NCI-H510A treated with DMSO at 0.1 percent for 48 hours (cell line): ENCODE results near the gene USP21.
A peak's percentile ranks its signal among the peaks of the same experiment; 100 is the strongest.

ENCODE experiments used
- DNase-seq: peaks from one replicate; lab custom pipeline; 2025; lab: John Stamatoyannopoulos, UW

Gene USP21

DNA sequence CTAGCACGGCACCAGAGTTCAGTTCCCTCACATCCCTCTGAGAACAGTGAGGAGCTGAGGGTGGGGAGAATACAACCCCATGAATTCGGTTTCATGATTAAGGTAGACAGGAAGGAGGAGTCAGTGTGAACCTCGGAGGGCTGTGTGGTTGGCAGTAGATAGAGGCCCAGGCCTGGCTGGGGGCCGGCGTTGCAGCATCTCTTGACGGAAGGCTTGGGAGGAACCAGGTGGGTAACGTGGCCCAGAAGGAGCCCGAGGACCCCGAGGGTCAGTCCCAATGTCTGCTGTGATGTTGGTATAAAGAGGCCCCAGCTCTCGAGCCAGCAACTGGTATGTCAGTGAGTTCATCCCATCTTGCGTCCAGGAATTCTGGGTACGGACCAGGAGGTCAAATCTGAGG lies 12.4 kb downstream of the USP21 start:
- no peak for DNase-seq

DNA sequence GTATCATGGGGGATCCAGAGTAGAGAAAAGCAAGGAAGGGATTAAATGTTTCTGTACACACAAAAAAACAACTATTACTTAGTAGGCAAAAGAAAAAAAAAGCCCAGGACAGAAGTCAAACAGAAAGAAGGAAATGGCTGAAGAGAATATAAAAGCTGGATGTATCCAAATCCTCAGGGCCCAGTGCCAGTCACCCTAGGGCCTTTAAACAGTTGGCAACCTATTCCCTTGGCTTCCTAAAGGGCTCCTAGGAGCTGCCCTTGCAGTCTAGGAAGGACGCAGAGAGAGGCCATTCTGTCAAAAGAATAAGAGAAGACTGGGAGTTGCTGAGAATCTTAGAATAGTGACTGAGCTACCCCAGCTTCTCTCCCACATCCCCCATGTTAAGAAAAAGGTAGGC lies 13.0 kb downstream of the USP21 start:
- no peak for DNase-seq

- no peak for DNase-seq
These were observed 13.6 kb downstream of the USP21 start for GRCh38 chr1:161172776-161173376.

GRCh38 chr1:161173711-161174110 lies 14.4 kb downstream of the USP21 start:
- DNase-seq, result no peak

- no peak for DNase-seq
These were observed 15.6 kb downstream of the USP21 start for GRCh38 chr1:161174911-161175310.

- DNase-seq, result no peak
These were observed 16.6 kb downstream of the USP21 start for GRCh38 chr1:161175771-161176453.

DNA sequence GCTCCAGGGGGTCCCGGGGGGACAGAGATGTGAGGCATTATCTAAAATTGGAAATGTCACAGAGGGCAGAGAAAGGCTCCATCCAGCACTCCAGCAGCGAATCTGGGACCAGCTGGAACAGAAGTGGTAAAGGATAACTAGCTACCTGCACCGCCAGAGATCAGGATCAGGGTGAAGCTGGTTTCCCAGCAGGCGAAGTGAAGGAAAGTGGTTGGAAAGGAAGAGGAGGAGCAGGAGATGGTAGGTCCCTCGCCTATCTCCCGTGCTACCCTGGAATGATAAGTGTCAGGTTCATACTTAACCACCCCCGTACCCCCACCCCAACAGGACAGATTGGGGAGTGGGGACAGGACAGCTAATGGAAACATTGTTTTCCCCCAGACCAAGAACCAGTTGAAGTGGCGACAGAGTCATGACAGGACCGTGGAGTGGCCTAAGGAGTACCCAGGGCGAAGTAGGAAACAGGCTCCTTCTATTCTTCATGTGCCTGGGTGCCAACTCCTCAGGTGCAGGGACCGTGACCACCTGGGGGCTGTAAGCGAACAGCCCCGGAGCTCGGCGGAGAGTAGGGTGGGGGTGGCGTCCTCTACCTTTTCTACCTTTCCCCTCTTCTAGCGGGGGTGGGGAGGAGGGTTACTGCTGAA lies 17.3 kb downstream of the USP21 start:
- no peak for DNase-seq

DNA sequence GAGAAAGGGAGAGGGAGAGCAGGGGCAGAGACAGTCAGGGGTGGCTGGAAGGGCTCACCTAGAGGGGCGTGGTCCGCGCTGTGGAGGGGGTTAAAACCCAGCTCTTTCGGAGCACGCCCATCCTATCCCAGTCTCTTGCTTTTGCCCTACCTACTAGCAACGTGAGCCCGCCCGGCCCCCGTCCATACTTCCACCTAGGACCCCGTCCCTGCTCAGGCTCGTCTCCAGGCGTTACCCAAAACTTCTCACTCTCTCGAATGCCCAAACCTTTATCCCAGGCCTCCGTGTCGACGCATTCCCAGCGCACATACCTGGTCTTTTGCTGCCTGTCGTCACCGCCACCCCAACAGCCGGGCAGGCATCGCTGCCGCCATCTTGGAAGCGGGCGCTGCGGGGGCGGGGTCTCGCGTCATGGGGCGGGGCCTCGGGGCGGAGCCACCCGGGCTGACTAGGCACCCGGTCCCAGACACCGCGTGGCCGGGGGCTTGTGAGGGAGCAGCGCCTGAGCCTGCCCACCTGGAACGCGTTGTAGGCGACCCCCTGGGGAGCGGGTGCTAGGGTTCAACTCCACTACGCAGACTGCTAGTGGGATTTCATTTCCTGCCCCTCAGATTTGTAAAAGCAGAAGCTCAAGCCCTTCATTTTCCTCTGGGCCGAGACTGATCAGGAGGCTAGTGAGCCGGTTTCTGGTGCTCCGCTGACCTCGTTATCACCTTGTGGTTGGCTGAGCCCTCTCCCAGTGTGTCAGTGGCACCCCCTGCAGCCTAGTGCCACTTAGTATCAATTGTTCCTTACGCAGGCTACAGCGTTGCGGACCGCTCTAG lies 18.0 kb downstream of the USP21 start, which contains the start of gene B4GALT3:
TSS of gene B4GALT3 (minus strand) at position 396 of the 824 bp plus-strand sequence. CDS start 1,447 bp downstream, outside the sequence.
- DNase-seq, result peak; percentile 92

- no peak for DNase-seq
These were observed 18.6 kb downstream of the USP21 start for GRCh38 chr1:161177936-161178244.

- no peak for DNase-seq
These were observed 20.4 kb downstream of the USP21 start for GRCh38 chr1:161179698-161180097.

DNA sequence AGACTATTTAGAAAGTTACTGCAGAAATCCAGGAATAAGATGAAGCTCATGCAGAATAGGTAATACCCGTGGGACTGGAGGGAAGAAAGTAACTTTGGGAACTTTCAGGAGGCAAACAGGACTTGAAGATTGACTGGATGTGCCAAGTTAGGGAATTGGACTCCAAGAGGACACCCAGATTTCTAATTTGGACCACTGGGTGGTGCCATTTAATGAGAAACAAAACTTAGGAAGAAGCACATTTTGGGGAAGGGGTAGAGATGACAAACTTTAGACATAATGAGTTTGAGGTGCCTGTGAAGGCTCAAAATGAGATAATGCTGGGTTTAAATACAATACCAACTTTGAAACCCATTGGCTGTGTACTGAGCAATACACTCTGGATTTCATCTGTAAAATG lies 21.3 kb downstream of the USP21 start:
- no peak for DNase-seq

DNA sequence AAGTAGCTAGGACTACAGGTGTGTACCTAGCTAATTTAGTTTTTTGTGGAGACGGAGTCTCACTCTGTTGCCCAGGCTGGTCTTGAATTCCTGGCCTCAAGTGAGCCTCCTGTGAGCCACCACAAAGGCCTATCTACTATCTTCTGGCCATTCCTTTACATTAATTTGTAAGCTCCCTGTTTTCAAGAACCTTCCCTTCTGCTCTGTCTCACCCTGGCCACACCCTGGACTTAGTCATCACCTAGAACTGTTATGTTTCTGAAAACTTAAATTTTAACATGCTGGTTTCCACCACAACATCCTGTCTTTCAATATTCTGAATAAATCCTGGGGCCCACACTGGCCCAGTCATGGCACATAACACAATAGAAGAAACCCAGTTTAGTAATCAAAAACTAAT lies 22.9 kb downstream of the USP21 start:
- DNase-seq, result no peak

DNA sequence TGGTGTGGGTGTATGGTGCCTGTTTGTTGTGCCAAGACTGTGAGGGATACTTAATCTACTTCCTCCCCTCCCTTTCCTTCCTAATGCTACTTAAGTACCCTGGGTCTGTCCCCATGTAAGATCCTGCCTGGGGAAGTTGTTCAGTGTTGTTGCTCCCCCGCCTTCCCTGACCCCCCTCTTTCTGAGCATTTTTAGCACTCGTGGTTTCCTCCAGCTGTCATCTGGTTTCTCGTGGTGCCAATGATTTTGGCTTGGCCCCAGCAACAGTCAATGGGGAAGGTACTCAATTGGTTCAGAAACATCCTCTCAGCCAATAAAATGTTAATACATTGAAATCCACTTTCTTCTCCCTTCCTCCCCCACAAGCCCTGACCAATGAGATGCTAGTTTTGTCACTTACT lies 26.0 kb downstream of the USP21 start:
- no peak for DNase-seq

DNA sequence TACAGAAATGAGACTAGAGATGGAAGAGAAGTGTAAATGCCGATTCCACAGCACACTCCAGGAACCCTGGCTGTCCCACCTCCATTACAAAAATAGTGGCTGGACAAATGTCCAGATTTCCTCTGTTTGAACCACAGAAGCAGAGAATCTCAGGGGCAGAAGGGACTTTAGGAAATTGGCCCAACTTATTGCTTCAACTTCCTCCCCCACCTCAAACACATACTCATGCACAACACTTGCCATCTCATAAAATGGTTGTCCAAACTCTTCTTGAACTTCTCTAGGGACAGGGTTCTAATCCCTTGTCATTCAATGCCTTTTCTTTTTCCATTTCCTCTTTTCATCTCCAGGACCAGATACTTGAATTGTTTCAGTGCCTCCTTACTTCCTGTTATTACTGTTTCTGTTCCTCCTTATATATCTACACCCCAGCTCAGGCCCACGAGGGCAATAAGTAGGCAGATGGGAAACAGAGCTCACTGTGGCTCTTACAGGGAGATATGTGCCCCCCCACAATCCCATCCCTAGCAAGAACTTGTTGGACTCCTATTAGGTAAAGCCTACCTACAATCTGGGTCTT lies 26.5 kb downstream of the USP21 start:
- DNase-seq, result no peak

- no peak for DNase-seq
These were observed 28.0 kb downstream of the USP21 start for GRCh38 chr1:161187311-161187710.

- no peak for DNase-seq
These were observed 29.1 kb downstream of the USP21 start for GRCh38 chr1:161188381-161188780.

- no peak for DNase-seq
These were observed 29.7 kb downstream of the USP21 start for GRCh38 chr1:161189036-161189435.

- no peak for DNase-seq
These were observed 31.7 kb downstream of the USP21 start for GRCh38 chr1:161190962-161191521.

DNA sequence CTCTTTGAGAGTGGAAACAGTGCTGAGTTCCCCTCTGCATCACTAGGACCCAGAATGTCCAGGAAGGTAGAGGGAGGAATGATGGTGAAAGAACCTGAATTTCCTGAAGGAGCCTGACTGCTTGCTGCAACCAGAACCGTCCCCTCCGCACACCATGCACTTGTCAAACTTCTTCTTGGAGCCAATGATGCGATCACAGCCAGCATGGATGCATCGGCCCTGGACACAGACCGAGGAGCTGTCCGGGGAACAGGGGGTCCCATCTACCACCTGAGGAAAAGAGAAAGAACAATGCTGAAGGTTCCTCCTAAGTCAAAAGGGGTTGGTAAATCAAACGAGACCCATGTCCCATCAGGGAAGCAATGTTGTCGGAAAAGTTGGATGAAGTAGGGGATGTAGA lies 32.7 kb downstream of the USP21 start:
- DNase-seq, result no peak

- DNase-seq, result peak; percentile 48
These were observed 33.5 kb downstream of the USP21 start for GRCh38 chr1:161192476-161193465.
